ENCODE results near the gene SLC7A5. TPM values are rescaled to one million over a fixed set of nuclear protein-coding genes. Genes with fewer than 3 reads are reported as not detected.
"Not testable (repeated sequence)": the region's sequence is repeated elsewhere in the genome, so short reads cannot be mapped to it uniquely, and the experiment has no call there.

The SLC7A5 gene
- total RNA-seq, 1 donor from 2014 or later = 127 TPM

DNA sequence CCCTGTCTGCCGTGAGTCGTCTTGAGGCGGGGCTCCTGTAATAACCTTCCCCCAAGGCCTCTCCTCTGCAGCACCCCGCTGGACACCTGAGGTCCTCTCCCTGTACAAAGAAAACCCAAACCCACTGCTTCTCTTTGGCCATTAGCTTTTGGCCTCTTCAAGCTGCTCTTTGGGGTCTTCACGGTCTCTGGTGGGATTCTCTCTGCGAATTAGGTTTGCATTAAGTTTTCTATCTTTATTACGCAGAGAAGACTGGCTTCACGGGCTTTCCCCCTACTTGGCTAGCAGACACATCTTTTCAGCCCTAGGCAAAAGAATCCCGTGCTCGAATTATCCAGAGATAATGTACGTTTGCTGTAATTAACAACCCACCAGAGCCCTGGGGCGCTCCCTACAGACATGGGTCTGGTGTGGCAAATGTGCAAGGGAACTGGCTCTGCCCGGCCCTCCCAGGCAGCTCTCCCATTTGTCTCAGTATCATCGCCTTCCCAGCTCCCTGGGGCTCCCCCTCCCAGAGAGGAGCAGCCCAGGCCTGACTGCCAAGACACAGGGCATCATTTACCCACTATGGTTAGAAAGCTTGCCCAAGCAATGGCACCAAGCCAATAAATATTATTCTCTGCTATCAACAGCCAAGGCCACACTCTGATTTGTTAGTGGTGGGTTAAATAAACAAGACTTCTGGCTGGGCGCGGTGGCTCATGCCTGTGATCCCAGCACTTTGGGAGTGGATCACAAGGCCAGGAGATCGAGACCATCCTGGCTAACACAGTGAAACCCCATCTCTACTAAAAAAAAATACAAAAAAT, 78.8 kb downstream of the SLC7A5 start:
- Mint-ChIP-seq H3K36me3 (ENCODE audit: unreplicated experiment) (no peaks in the 10 kb centered on the region), H3K4me1 (ENCODE audit: unreplicated experiment) (peaks cover 24% of the 10 kb centered on the region), H3K27ac (ENCODE audit: unreplicated experiment) (no peak overlapping the region), H3K4me3 (ENCODE audit: unreplicated experiment) (no peak overlapping the region), H3K9me3 (ENCODE audit: unreplicated experiment) (no peaks in the 10 kb centered on the region), H3K27me3 (ENCODE audit: unreplicated experiment) (no peaks in the 10 kb centered on the region)
- no peak for DNase-seq (ENCODE audit: extremely low spot score, unreplicated experiment)
- no peak for TF ChIP-seq CTCF (IDR thresholded peaks at IDR 0.05)

DNA sequence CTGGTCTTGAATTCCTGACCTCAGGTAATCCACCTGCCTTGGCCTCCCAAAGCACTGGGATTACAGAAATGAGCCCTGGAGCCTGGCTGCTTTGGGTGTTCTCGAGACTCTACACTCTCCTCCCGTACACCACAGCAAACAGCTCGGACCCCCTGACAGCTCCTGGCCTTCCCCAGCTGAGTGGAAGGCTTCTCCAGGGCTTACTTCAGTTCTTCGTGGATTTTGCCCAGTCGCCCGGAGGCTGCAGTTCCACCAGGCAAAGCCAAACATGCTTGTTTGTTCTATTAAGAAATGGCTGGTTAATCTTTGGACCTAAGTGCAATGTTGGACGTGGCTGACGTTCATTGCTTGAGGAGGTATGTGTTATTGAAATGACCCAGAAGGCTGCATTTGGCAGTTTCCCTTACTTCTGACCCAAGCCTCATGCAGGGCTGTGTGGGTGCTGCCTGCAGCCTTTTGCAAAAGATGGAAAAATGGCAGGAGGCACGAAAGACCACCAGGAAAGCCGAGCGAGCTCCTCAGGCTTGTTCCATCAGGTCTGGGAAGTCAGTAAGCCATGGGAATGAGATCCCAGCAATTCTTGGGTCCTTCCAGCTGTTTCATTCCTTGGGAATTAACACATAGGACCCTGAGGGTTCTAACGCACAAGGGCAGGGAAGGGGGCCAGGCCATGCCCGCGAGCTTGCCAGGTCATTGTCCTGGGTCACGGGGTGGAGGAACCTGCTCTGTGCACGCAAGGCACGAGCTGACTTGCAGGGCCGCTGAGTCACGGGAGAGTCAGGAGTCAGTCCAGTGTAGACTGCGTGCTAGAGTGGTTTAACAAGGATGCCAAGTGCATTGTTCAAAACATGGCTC, 79.6 kb downstream of the SLC7A5 start:
- H3K27me3 Mint-ChIP-seq (ENCODE audit: unreplicated experiment) = no peaks in the 10 kb centered on the region
- no peaks in the 10 kb centered on the region for H3K36me3 Mint-ChIP-seq (ENCODE audit: unreplicated experiment)
- H3K4me3 Mint-ChIP-seq (ENCODE audit: unreplicated experiment) = no peak overlapping the region
- no peak for DNase-seq (ENCODE audit: extremely low spot score, unreplicated experiment)
- no peak overlapping the region for H3K27ac Mint-ChIP-seq (ENCODE audit: unreplicated experiment)
- TF ChIP-seq CTCF (IDR thresholded peaks at IDR 0.05) = no peak
- H3K4me1 Mint-ChIP-seq (ENCODE audit: unreplicated experiment) = peaks cover 30% of the 10 kb centered on the region
- no peaks in the 10 kb centered on the region for H3K9me3 Mint-ChIP-seq (ENCODE audit: unreplicated experiment)

DNA sequence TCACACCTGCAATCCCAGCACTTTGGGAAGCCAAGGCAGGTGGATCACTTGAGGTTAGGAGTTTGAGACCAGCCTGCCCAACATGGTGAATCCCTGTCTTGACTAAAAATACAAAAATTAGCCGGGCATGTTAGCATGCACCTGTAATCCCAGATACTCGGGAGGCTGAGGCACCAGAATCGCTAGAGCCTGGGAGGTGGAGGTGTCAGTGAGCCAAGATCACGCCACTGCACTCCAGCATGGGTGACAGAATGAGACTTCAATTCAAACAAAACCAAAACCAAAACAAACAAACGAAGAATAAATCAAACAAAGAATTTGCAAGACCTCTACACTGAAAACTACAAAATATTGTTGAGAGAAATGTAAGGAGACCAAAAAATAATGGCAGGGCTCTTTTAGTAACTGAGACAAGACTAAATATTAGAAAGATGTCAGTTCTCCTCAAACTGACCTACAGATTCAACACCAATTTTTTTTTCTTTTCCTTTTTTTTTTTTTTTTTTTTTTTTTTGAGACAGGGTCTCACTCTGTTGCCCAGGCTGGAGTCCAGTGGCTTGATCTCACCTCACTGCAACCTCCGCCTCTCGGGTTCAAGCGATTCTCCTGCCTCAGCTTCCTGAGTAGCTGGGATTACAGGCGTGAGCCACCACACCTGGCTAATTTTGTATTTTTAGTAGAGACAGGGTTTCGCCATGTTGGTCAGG, 80.4 kb downstream of the SLC7A5 start:
- DNase-seq (ENCODE audit: extremely low spot score, unreplicated experiment); H3K27me3 Mint-ChIP-seq (ENCODE audit: unreplicated experiment); H3K36me3 Mint-ChIP-seq (ENCODE audit: unreplicated experiment); H3K4me3 Mint-ChIP-seq (ENCODE audit: unreplicated experiment); H3K9me3 Mint-ChIP-seq (ENCODE audit: unreplicated experiment); H3K27ac Mint-ChIP-seq (ENCODE audit: unreplicated experiment): not testable (repeated sequence)
- H3K4me1 Mint-ChIP-seq (ENCODE audit: unreplicated experiment) = peaks cover 25% of the 10 kb centered on the region

DNA sequence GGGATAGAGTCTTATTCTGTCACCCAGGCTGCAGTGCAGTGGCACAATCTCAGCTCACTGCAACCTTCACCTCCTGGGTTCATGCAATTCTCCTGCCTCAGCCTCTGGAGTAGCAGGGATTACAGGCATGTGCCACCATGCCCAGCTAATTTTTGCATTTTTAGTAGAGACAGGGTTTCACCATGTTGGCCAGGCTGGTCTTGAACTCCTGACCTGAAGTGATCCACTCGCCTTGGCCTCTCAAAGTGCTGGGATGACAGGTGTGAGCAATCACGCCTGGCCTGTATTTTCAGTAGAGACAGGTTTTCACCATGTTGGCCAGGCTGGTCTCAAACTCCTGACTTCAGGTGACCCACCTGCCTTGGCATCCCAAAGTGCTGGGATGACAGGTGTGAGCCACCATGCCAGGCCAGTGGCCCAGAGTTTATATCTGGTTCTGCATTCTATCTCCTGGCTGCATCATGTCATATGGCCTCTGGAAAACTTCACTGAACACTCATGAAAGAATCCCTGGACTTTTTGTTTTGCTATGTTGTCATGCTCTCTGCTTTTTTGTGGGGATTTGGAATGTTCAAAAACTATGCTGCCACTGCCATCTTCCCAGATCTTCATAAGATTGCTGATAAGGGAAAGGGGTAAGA, 81.7 kb downstream of the SLC7A5 start:
- H3K36me3 Mint-ChIP-seq (ENCODE audit: unreplicated experiment); H3K9me3 Mint-ChIP-seq (ENCODE audit: unreplicated experiment); DNase-seq (ENCODE audit: extremely low spot score, unreplicated experiment); H3K27ac Mint-ChIP-seq (ENCODE audit: unreplicated experiment); H3K4me3 Mint-ChIP-seq (ENCODE audit: unreplicated experiment); H3K27me3 Mint-ChIP-seq (ENCODE audit: unreplicated experiment): not testable (repeated sequence)
- H3K4me1 Mint-ChIP-seq (ENCODE audit: unreplicated experiment) = peaks cover 24% of the 10 kb centered on the region

DNA sequence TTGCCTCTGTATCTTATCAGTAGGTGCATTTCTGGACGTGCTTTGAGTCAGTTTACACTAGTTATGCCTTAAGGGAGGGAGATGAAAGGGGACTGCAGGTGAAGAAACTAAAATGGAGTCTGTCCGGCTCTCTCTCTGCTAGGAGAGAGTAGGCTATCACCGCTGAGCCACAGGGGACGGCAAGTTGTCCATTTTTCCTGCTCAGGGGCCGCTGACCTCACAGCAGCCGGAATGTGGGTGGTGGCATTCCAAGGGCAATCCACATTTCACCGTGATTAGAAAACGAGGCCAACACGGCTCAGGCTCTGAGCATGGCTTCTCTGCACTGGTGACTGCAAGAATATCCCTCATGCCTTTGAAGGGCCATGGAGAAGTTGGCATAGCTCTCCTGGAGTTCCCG, 84.5 kb downstream of the SLC7A5 start:
- Mint-ChIP-seq H3K27ac (ENCODE audit: unreplicated experiment) (no peak overlapping the region), H3K36me3 (ENCODE audit: unreplicated experiment) (no peaks in the 10 kb centered on the region), H3K27me3 (ENCODE audit: unreplicated experiment) (no peaks in the 10 kb centered on the region), H3K4me1 (ENCODE audit: unreplicated experiment) (peaks cover 19% of the 10 kb centered on the region), H3K4me3 (ENCODE audit: unreplicated experiment) (no peak overlapping the region), H3K9me3 (ENCODE audit: unreplicated experiment) (no peaks in the 10 kb centered on the region)
- no peak for TF ChIP-seq CTCF (IDR thresholded peaks at IDR 0.05)
- DNase-seq (ENCODE audit: extremely low spot score, unreplicated experiment) = no peak
